Coronary artery (tissue), 2 donors: ENCODE data around the gene DIAPH3.

ENCODE experiments used
- DNase-seq: peaks from one replicate; pipeline ENCODE4 v3.0.0-alpha.2; 2017; ENCODE audit warnings: low spot score
- H3K27ac ChIP-seq, 2 donors: fragments of 200-600 bp; sonication (generic); one replicate each; pipeline ENCODE4 v1.5.1; 2016 to 2019
- H3K4me3 ChIP-seq: fragments of 200-600 bp; sonication (generic); 2 replicates; pipeline ENCODE4 v1.5.1; 2016; ENCODE audit warnings: mild to moderate bottlenecking, moderate library complexity
- TF ChIP-seq, protein P1 (sequence below): fragments of 200-600 bp; sonication (generic); IDR thresholded peaks from one replicate; pipeline ENCODE4 v1.5.1; 2019; ENCODE audit warnings: antibody characterized with exemption

The DIAPH3 gene

DNA sequence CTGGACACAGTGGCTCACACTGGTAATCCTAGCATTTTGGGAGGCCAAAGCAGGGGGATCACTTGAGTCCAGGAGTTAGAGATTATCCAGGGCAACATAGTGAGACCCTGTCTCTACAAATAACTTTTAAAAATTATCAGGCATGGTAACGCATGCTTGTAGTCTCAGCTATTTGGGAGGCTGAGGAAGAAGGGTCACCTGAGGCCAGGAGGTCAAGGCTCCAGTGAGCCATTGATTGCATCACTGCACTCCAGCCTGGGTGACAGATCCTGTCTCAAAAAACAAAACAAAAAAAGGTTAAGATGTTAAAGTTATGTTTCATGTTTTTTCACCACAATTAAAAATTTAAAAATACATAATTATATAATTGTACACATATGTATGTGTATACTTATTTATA, 19.2 kb upstream of the DIAPH3 start:
- Histone ChIP-seq H3K27ac (no peak overlapping the region), H3K4me3 (no peak overlapping the region)
- TF ChIP-seq, protein P1, sequence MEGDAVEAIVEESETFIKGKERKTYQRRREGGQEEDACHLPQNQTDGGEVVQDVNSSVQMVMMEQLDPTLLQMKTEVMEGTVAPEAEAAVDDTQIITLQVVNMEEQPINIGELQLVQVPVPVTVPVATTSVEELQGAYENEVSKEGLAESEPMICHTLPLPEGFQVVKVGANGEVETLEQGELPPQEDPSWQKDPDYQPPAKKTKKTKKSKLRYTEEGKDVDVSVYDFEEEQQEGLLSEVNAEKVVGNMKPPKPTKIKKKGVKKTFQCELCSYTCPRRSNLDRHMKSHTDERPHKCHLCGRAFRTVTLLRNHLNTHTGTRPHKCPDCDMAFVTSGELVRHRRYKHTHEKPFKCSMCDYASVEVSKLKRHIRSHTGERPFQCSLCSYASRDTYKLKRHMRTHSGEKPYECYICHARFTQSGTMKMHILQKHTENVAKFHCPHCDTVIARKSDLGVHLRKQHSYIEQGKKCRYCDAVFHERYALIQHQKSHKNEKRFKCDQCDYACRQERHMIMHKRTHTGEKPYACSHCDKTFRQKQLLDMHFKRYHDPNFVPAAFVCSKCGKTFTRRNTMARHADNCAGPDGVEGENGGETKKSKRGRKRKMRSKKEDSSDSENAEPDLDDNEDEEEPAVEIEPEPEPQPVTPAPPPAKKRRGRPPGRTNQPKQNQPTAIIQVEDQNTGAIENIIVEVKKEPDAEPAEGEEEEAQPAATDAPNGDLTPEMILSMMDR, result no peak
- no peak for DNase-seq

DNA sequence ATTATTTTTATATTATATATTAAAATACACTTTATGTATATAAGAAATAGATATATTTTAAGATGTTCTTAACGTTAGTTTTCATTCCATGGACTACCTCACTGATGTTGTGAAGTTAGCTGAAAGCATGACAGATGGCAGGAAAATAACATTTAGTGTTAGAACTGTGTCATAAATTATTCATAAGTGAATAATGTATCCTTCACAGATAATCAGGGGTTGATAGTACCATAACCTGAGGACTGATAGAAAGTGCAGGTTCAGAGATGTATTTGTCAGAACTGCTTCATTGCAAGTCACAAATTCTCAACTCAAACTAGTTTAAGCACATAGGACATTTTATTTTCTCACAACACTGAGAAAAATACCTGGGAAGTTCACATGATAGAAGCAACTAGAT, 14.6 kb upstream of the DIAPH3 start:
- DNase-seq, result no peak
- H3K4me3 ChIP-seq, result no peak overlapping the region
- no peak overlapping the region for H3K27ac ChIP-seq
- TF ChIP-seq, protein P1, result no peak

DNA sequence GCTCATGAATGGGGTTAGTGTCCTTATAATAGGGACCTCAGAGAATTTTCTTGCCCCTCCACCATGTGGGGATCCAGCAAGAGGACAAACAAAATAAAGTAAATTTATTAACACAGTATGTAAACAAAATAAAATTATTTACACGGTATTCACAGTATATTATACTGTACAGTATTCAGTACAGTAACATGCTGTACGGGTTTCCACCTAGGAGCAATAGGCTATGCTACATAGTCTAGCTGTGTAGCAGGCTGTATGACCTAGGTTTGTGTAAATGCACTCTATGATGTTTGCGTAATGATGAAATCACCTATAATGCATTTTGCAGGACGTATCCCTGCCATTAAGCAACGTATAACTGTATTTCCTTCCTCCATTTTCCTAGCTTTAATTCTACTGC, 11.8 kb upstream of the DIAPH3 start:
- DNase-seq, result no peak
- H3K27ac ChIP-seq, result no peak overlapping the region
- no peak overlapping the region for H3K4me3 ChIP-seq
- TF ChIP-seq, protein P1, result no peak

DNA sequence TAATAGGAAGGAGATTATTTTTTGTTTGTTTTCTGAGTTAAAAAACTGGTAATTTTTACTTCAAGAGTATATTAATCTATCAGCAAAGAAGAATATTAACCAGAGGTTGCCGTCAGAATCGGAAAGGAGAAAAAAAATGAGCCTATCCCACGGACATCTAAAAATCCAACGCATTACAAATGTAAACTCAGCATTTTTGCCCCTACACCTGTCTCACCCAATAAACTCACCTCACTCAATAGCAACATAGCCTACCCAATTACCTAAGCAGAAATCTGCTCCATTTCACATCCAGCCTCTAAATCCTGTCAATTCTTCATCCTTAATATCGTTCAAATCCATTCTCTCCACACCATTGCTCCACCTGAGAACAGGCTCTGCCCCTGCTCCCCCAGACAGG, 10.4 kb upstream of the DIAPH3 start:
- DNase-seq, result no peak
- TF ChIP-seq, protein P1, result no peak
- Histone ChIP-seq H3K27ac (no peak overlapping the region), H3K4me3 (no peak overlapping the region)

DNA sequence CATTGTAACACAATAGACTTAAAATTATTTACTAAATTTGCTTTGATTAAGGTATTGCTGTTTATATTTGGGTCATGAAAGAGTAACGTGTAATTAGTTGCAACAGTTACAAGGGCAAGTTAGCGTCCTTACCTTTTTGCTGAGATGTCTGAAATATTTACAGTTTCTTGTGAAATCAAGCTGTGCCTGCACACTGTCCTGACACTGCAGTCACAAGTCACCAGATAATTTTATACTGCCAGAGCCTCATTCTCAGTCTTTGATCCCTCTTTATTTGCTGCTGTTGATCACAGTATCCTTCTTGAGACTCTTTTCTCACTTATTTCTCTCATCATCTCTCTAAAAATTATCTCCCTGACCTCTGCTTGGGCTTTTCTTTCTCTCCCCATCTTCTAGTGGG, 8.4 kb upstream of the DIAPH3 start:
- no peak for DNase-seq
- Histone ChIP-seq H3K4me3 (no peak overlapping the region), H3K27ac (no peak overlapping the region)
- TF ChIP-seq, protein P1, result no peak

DNA sequence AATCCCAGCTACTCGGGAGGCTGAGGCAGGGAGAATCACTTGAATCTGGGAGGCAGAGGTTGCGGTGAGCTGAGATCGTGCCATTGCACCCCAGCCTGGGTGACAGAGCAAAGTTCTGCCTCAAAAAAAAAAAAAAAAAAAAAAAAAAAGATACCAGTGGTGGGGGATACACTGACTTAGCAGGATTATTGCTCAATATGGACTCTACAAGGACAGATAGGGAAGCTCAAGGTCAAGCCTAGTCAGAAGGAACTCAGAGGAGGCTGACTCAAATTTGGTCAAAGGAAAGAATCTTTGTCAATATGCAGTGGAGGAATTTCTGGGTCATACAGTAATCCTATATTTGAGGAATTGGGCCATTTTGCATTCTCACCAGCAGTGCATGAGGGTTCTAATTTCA, 6.7 kb upstream of the DIAPH3 start:
- no peak overlapping the region for H3K4me3 ChIP-seq
- no peak overlapping the region for H3K27ac ChIP-seq
- no peak for DNase-seq
- TF ChIP-seq, protein P1, result no peak

DNA sequence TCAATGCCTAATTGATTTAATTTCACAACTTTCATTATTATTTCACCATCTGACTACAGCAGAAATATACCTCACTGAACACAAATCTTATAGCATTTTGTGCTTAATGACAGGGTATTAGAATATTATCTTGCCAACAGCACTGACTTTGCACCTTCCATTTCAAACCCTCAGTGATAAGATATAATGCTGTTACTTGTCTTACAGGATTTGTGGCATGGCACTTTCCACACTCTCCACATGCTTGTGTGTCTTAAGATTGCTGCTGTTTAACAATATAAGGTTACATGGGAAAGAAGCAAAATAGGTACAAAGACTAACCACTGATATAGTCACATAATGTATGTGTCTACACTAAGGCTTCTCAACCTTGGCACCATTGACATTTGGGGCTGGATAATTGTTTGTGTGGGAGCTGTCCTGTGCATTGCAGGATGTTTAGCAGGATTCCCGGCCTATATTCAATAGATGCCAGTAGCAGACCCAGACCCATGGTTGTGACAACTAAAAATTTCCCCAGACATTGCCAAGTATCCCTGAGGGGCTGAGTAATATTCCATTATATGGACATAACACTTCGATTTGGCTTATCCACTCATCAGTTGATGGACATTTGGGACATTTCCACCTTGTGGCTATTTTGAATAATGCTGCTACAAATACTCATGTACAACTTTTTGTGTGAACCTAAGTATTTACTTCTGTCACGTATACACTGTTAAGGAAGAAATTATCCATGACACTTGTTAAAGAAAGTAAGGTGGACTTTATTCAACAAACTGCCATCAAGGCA, 5.7 kb upstream of the DIAPH3 start:
- H3K27ac ChIP-seq, result no peak overlapping the region
- H3K4me3 ChIP-seq, result no peak overlapping the region
- TF ChIP-seq, protein P1, result no peak
- DNase-seq, result no peak
